Measurements from ENCODE around the gene INTS6.

The INTS6 gene

GRCh38 chr13:51457086-51457815 is 4.4 kb upstream of the INTS6 start:
- Histone ChIP-seq H3K4me3 (replicated peaks; ENCODE audit: insufficient read depth, low read length) (no peak overlapping the region), H3K27ac (replicated peaks) (no peak overlapping the region), H3K27me3 (ENCODE audit: insufficient read depth, poor library complexity, severe bottlenecking) (no peaks in the 10 kb centered on the region)
- TF ChIP-seq GABPA (IDR thresholded peaks at IDR 0.05; ENCODE audit: low read depth) (no peak), CTCF (IDR thresholded peaks at IDR 0.05; ENCODE audit: insufficient read depth, low read length) (no peak), POLR2AphosphoS5 (IDR thresholded peaks at IDR 0.05; ENCODE audit: low read depth) (no peak), REST (IDR thresholded peaks at IDR 0.05; ENCODE audit: insufficient replicate concordance, low read depth) (no peak)
- no peak for DNase-seq (ENCODE audit: low read depth in 1 of 2, low spot score in 1 of 2)

DNA sequence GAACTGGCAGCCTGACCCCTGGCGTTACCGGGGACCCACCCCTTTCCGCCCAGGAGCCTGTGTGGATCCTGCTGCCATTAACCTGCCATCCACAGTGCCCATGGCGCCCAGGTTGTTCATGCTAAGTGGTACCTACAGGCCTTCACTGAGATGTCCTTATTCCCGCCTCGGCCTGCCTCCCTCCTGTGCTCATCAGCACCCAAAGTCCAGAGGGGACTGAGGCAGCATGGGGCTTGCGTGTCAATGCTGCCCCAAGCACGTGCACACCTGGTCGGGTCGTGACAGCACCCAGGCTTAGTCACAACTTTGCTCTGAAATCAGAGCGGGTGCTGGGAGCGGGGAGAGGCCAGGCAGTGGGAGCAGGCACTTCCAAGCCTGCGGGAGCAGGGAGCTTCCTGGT is 3.7 kb upstream of the INTS6 start:
- H3K4me3 ChIP-seq (replicated peaks; ENCODE audit: insufficient read depth, low read length), result no peak overlapping the region
- TF ChIP-seq GABPA (IDR thresholded peaks at IDR 0.05; ENCODE audit: low read depth), result no peak
- H3K27me3 ChIP-seq (ENCODE audit: insufficient read depth, poor library complexity, severe bottlenecking), result no peaks in the 10 kb centered on the region
- no peak for DNase-seq (ENCODE audit: low read depth in 1 of 2, low spot score in 1 of 2)
- no peak overlapping the region for H3K27ac ChIP-seq (replicated peaks)

DNA sequence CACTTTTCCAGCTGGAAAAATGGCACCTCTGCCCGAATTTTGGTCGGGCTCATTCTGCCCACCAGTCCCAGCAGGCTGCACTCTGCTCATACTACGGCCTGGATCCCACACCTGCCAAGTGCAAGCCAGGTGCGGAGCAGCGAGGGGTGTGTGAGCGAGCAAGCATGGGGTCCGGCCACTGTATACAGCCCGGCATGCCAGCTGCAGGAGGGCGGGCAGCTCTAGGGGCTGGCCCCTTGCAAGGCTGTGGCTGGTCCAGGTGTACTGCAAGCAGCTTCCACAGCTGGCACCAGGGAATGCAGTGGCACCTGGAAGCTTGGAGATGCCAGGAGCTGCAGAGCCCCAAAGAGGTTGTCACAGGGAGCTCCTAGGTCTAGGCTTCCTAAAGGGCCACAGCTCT is 2.7 kb upstream of the INTS6 start:
- no peak for DNase-seq (ENCODE audit: low read depth in 1 of 2, low spot score in 1 of 2)

More for the DNA sequence above, 2.7 kb upstream of the INTS6 start:
- Histone ChIP-seq H3K4me3 (replicated peaks; ENCODE audit: insufficient read depth, low read length) (no peak overlapping the region), H3K27ac (replicated peaks) (no peak overlapping the region; the same call in 1 of the 2 replicates), H3K27me3 (ENCODE audit: insufficient read depth, poor library complexity, severe bottlenecking) (no peaks in the 10 kb centered on the region)
- TF ChIP-seq POLR2AphosphoS5 (IDR thresholded peaks at IDR 0.05; ENCODE audit: low read depth) (no peak), REST (IDR thresholded peaks at IDR 0.05; ENCODE audit: insufficient replicate concordance, low read depth) (no peak), SPI1 (IDR thresholded peaks at IDR 0.05; ENCODE audit: borderline replicate concordance, low read depth) (no peak), CTCF (IDR thresholded peaks at IDR 0.05; ENCODE audit: insufficient read depth, low read length) (no peak), GABPA (IDR thresholded peaks at IDR 0.05; ENCODE audit: low read depth) (no peak)
